Measurements from ENCODE around the gene MGRN1. TPM values are rescaled to one million over a fixed set of nuclear protein-coding genes. Genes with fewer than 3 reads are reported as not detected.

Gene MGRN1
- total RNA-seq, 1 experiment from 2014 or later: 61.3 TPM

GRCh38 chr16:4678596-4678995, 54.0 kb downstream of the MGRN1 start:
- no peak for TF ChIP-seq CTCF (IDR thresholded peaks at IDR 0.05; ENCODE audit: unreplicated experiment)
- intact Hi-C loops (cut with micrococcal nuclease): no loop called here
- Mint-ChIP-seq H3K9me3 (ENCODE audit: unreplicated experiment) (no peaks in the 10 kb centered on the region), H3K27me3 (ENCODE audit: insufficient read depth, unreplicated experiment) (no peaks in the 10 kb centered on the region), H3K4me3 (ENCODE audit: unreplicated experiment) (peak overlapping the region; percentile 52), H3K27ac (ENCODE audit: low read depth, unreplicated experiment) (no peak overlapping the region), H3K36me3 (ENCODE audit: insufficient read depth, unreplicated experiment) (peaks cover 50% of the 10 kb centered on the region), H3K4me1 (ENCODE audit: insufficient read depth, unreplicated experiment) (peaks cover 15% of the 10 kb centered on the region)
- POLR2A ChIA-PET: no interaction called here
- no peak for DNase-seq (ENCODE audit: unreplicated experiment)
- CTCF ChIA-PET: no interaction called here
- no TSS peak for BruUV-seq (replicated peaks)

GRCh38 chr16:4679156-4679849, 54.7 kb downstream of the MGRN1 start:
- CTCF ChIA-PET: interaction anchor here (0.6 to 3.5 kb wide), 3 partner anchors 41 to 172 kb away, joined by 3 to 18 read pairs (median 3); partner anchors contain the start of gene MGRN1
- H3K27ac Mint-ChIP-seq (ENCODE audit: low read depth, unreplicated experiment): peak overlapping the region; percentile 97
- H3K9me3 Mint-ChIP-seq (ENCODE audit: unreplicated experiment): no peaks in the 10 kb centered on the region
- no peaks in the 10 kb centered on the region for H3K27me3 Mint-ChIP-seq (ENCODE audit: insufficient read depth, unreplicated experiment)
- H3K36me3 Mint-ChIP-seq (ENCODE audit: insufficient read depth, unreplicated experiment): peaks cover 57% of the 10 kb centered on the region
- no TSS peak for BruUV-seq (replicated peaks)
- H3K4me3 Mint-ChIP-seq (ENCODE audit: unreplicated experiment): peak overlapping the region; percentile 79
- H3K4me1 Mint-ChIP-seq (ENCODE audit: insufficient read depth, unreplicated experiment): peaks cover 15% of the 10 kb centered on the region
- no peak for TF ChIP-seq CTCF (IDR thresholded peaks at IDR 0.05; ENCODE audit: unreplicated experiment)
- POLR2A ChIA-PET: interaction anchor here (0.8 to 2.5 kb wide), 12 partner anchors 9 to 172 kb away, joined by 3 to 30 read pairs (median 8); partner anchors contain the start of genes ANKS3, DNAAF8, MGRN1 and NUDT16L1
- no peak for DNase-seq (ENCODE audit: unreplicated experiment)
- intact Hi-C loops (cut with micrococcal nuclease): no loop called here

GRCh38 chr16:4679850-4680636, 55.4 kb downstream of the MGRN1 start:
- ChIA-PET POLR2A (interaction anchor here (0.7 to 2.5 kb wide), 16 partner anchors 9 to 276 kb away, joined by 3 to 30 read pairs (median 6); partner anchors contain the start of genes ANKS3, DNAAF8, MGRN1 and NUDT16L1), CTCF (interaction anchor here (0.6 to 3.5 kb wide), 4 partner anchors 42 to 173 kb away, joined by 3 to 18 read pairs (median 4); partner anchors contain the start of genes ANKS3, DNAAF8 and MGRN1)
- H3K27ac Mint-ChIP-seq (ENCODE audit: low read depth, unreplicated experiment): peak overlapping the region; percentile 97
- TF ChIP-seq CTCF (IDR thresholded peaks at IDR 0.05; ENCODE audit: unreplicated experiment): no peak
- no TSS peak for BruUV-seq (replicated peaks)
- intact Hi-C loops (cut with micrococcal nuclease): no loop called here
- peak; percentile 98 for DNase-seq (ENCODE audit: unreplicated experiment)
- peaks cover 60% of the 10 kb centered on the region for H3K36me3 Mint-ChIP-seq (ENCODE audit: insufficient read depth, unreplicated experiment)
- H3K4me1 Mint-ChIP-seq (ENCODE audit: insufficient read depth, unreplicated experiment): peaks cover 15% of the 10 kb centered on the region
- peak overlapping the region; percentile 79 for H3K4me3 Mint-ChIP-seq (ENCODE audit: unreplicated experiment)
- no peaks in the 10 kb centered on the region for H3K9me3 Mint-ChIP-seq (ENCODE audit: unreplicated experiment)
- H3K27me3 Mint-ChIP-seq (ENCODE audit: insufficient read depth, unreplicated experiment): no peaks in the 10 kb centered on the region

Data from MCF 10A (cell line).